Measurements from ENCODE around the gene NOPCHAP1. TPM values are rescaled to one million over a fixed set of nuclear protein-coding genes. Genes with fewer than 3 reads are reported as not detected.
A peak's percentile ranks its signal among the peaks of the same experiment; 100 is the strongest.

Gene NOPCHAP1
- total RNA-seq, 1 experiment from 2014 or later, result 33.3 TPM

- POLR2A ChIA-PET, result no interaction called here
- intact Hi-C loops (cut with micrococcal nuclease), result no loop called here
- Mint-ChIP-seq H3K4me3 (ENCODE audit: unreplicated experiment) (no peak overlapping the region), H3K36me3 (ENCODE audit: insufficient read depth, unreplicated experiment) (no peaks in the 10 kb centered on the region), H3K27me3 (ENCODE audit: insufficient read depth, unreplicated experiment) (no peaks in the 10 kb centered on the region), H3K9me3 (ENCODE audit: unreplicated experiment) (no peaks in the 10 kb centered on the region), H3K4me1 (ENCODE audit: insufficient read depth, unreplicated experiment) (peaks cover 13% of the 10 kb centered on the region), H3K27ac (ENCODE audit: low read depth, unreplicated experiment) (no peak overlapping the region)
- no TSS peak for BruUV-seq (replicated peaks)
- peak; percentile 16 for DNase-seq (ENCODE audit: unreplicated experiment)
- CTCF ChIA-PET, result interaction anchor here (0.7 kb wide), 1 partner anchor 11 kb away, joined by 4 read pairs; no protein-coding TSS in a partner anchor
- TF ChIP-seq, protein P1, sequence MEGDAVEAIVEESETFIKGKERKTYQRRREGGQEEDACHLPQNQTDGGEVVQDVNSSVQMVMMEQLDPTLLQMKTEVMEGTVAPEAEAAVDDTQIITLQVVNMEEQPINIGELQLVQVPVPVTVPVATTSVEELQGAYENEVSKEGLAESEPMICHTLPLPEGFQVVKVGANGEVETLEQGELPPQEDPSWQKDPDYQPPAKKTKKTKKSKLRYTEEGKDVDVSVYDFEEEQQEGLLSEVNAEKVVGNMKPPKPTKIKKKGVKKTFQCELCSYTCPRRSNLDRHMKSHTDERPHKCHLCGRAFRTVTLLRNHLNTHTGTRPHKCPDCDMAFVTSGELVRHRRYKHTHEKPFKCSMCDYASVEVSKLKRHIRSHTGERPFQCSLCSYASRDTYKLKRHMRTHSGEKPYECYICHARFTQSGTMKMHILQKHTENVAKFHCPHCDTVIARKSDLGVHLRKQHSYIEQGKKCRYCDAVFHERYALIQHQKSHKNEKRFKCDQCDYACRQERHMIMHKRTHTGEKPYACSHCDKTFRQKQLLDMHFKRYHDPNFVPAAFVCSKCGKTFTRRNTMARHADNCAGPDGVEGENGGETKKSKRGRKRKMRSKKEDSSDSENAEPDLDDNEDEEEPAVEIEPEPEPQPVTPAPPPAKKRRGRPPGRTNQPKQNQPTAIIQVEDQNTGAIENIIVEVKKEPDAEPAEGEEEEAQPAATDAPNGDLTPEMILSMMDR (IDR thresholded peaks at IDR 0.05; ENCODE audit: unreplicated experiment), result no peak
These were observed 34.2 kb upstream of the NOPCHAP1 start for GRCh38 chr12:104951759-104952509.

DNA sequence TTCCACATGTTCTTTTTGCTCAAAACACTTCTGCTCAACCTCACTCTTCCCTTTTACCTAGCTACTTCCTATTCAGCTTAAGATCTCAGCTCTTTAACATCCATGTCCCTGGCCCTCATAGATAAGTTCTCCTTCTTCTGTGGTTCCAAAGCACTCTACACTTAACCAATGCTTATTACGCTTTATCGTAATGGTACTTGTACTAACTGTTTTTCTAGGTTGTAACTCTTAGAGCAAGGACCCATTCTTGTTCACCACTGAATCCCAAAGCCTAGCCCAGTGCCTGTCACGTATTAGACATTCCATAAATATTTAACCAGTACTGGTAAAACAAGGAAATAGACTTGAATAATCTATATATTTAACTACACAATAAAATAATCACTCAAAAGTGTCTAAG lies 33.3 kb upstream of the NOPCHAP1 start:
- no peak for DNase-seq (ENCODE audit: unreplicated experiment)
- no peak overlapping the region for H3K4me3 Mint-ChIP-seq (ENCODE audit: unreplicated experiment)

DNA sequence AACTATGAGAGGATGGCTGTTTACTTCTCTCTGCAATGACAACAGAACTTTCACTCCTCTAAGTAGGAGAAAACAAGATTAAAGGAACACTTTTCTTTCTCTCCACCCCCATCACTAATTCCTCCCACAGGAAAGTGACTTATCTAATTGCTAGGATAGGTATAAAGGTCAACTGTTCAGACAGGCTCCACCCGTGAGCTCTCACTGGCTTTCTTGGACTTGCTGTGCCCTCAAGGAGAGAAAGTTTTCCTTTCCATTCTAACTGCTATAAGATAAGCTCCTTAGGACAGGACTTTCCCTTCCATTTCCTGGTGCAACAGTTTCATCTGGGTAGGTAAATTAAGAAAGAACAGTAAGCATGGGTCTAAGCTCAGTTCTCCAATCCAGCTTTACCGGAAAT lies 32.8 kb upstream of the NOPCHAP1 start:
- Mint-ChIP-seq H3K27ac (ENCODE audit: low read depth, unreplicated experiment) (no peak overlapping the region), H3K36me3 (ENCODE audit: insufficient read depth, unreplicated experiment) (no peaks in the 10 kb centered on the region), H3K27me3 (ENCODE audit: insufficient read depth, unreplicated experiment) (no peaks in the 10 kb centered on the region), H3K4me3 (ENCODE audit: unreplicated experiment) (no peak overlapping the region), H3K4me1 (ENCODE audit: insufficient read depth, unreplicated experiment) (peaks cover 13% of the 10 kb centered on the region), H3K9me3 (ENCODE audit: unreplicated experiment) (no peaks in the 10 kb centered on the region)
- DNase-seq (ENCODE audit: unreplicated experiment), result no peak
- no TSS peak for BruUV-seq (replicated peaks)
- CTCF ChIA-PET, result no interaction called here
- intact Hi-C loops (cut with micrococcal nuclease), result no loop called here
- POLR2A ChIA-PET, result interaction anchor here (0.8 kb wide), 1 partner anchor 32 kb away, joined by 4 read pairs; no protein-coding TSS in a partner anchor
- TF ChIP-seq, protein P1 (IDR thresholded peaks at IDR 0.05; ENCODE audit: unreplicated experiment), result no peak

More for the DNA sequence above, 33.3 kb upstream of the NOPCHAP1 start:
- TF ChIP-seq, protein P1 (IDR thresholded peaks at IDR 0.05; ENCODE audit: unreplicated experiment), result no peak
- POLR2A ChIA-PET, result interaction anchor here (0.8 kb wide), 1 partner anchor 33 kb away, joined by 4 read pairs; no protein-coding TSS in a partner anchor
- CTCF ChIA-PET, result interaction anchor here (0.7 kb wide), 1 partner anchor 12 kb away, joined by 4 read pairs; no protein-coding TSS in a partner anchor
- Mint-ChIP-seq H3K27me3 (ENCODE audit: insufficient read depth, unreplicated experiment) (no peaks in the 10 kb centered on the region), H3K36me3 (ENCODE audit: insufficient read depth, unreplicated experiment) (no peaks in the 10 kb centered on the region), H3K9me3 (ENCODE audit: unreplicated experiment) (no peaks in the 10 kb centered on the region), H3K27ac (ENCODE audit: low read depth, unreplicated experiment) (no peak overlapping the region), H3K4me1 (ENCODE audit: insufficient read depth, unreplicated experiment) (peaks cover 13% of the 10 kb centered on the region)
- no TSS peak for BruUV-seq (replicated peaks)
- intact Hi-C loops (cut with micrococcal nuclease), result no loop called here

- no peaks in the 10 kb centered on the region for H3K36me3 Mint-ChIP-seq (ENCODE audit: insufficient read depth, unreplicated experiment)
- CTCF ChIA-PET, result no interaction called here
- H3K4me3 Mint-ChIP-seq (ENCODE audit: unreplicated experiment), result no peak overlapping the region
- no peak for DNase-seq (ENCODE audit: unreplicated experiment)
- H3K4me1 Mint-ChIP-seq (ENCODE audit: insufficient read depth, unreplicated experiment), result peaks cover 24% of the 10 kb centered on the region
- H3K9me3 Mint-ChIP-seq (ENCODE audit: unreplicated experiment), result no peaks in the 10 kb centered on the region
- intact Hi-C loops (cut with micrococcal nuclease), result no loop called here
- H3K27me3 Mint-ChIP-seq (ENCODE audit: insufficient read depth, unreplicated experiment), result no peaks in the 10 kb centered on the region
- no TSS peak for BruUV-seq (replicated peaks)
- POLR2A ChIA-PET, result no interaction called here
- H3K27ac Mint-ChIP-seq (ENCODE audit: low read depth, unreplicated experiment), result no peak overlapping the region
- TF ChIP-seq, protein P1 (IDR thresholded peaks at IDR 0.05; ENCODE audit: unreplicated experiment), result no peak
These were observed 30.4 kb upstream of the NOPCHAP1 start for GRCh38 chr12:104955703-104956102.

All from MCF 10A (cell line).